ENCODE data around the gene EXOC4.

EXOC4 gene

DNA sequence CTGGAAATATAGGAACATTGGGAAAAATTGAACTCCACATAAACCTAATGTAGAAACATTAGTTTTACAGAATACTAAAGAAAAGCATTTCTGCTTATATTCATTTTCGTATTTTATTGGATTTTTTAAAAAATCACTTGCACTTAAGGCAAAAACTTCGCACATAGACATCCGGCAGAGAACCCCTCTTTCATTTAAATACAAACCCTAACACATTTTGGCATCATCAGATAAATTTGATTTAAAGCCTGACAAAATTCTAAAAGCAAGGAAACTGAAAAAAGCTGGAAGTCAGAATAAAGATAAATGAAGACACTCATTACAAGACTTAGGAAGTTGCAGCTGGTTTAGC lies 396 bp upstream of the EXOC4 start:
- in situ Hi-C loops (cut with HindIII; ENCODE audit: low sequenced_read_pairs) = no loop called here
- H3K4me3 ChIP-seq (ENCODE audit: low read depth, low read length) = no peak overlapping the region
- no peak for DNase-seq (ENCODE audit: low read depth)
- TF ChIP-seq, protein P1, sequence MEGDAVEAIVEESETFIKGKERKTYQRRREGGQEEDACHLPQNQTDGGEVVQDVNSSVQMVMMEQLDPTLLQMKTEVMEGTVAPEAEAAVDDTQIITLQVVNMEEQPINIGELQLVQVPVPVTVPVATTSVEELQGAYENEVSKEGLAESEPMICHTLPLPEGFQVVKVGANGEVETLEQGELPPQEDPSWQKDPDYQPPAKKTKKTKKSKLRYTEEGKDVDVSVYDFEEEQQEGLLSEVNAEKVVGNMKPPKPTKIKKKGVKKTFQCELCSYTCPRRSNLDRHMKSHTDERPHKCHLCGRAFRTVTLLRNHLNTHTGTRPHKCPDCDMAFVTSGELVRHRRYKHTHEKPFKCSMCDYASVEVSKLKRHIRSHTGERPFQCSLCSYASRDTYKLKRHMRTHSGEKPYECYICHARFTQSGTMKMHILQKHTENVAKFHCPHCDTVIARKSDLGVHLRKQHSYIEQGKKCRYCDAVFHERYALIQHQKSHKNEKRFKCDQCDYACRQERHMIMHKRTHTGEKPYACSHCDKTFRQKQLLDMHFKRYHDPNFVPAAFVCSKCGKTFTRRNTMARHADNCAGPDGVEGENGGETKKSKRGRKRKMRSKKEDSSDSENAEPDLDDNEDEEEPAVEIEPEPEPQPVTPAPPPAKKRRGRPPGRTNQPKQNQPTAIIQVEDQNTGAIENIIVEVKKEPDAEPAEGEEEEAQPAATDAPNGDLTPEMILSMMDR (IDR thresholded peaks at IDR 0.05; ENCODE audit: low read depth, low read length, missing control alignments) = no peak

DNA sequence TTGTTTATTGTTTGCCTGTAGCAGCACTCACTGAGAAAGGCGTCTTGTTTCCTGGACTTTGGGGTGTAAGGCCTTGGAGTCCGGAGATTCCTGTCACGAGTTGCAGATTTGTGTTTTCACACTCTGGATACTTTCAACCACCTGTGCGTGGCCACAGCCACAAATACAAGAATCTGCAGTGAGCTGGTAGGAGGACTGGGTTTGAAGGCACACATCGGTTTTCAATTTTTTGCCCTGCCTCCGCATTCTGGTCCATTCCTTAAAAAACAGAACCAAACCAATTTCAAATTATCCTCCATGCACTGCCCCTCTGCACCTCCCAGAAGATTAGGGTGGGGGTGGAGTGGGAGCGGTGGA lies 619 bp downstream of the EXOC4 start:
- DNase-seq (ENCODE audit: low read depth) = no peak
- peak overlapping the region; percentile 90 for H3K4me3 ChIP-seq (ENCODE audit: low read depth, low read length)
- in situ Hi-C loops (cut with HindIII; ENCODE audit: low sequenced_read_pairs) = no loop called here
- TF ChIP-seq, protein P1 (IDR thresholded peaks at IDR 0.05; ENCODE audit: low read depth, low read length, missing control alignments) = no peak

DNA sequence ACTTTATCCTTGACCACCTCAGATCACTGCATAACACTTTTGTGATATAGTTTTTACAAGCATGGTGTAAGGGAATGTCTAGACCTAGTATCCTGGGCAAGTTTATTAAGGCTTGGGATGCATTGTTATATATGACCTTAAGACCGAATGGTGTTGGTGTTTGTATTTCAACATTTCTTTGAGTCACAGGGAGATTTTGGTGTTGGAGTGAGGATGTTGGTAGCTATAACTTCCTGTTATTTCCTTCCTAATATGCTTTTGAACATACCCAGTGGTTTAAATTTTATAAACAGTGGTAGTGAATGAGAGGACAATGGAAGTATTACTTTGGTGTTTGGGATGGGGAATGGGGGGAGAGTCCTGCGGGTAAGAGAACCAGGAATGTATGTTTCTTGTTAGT lies 2.6 kb downstream of the EXOC4 start:
- in situ Hi-C loops (cut with HindIII; ENCODE audit: low sequenced_read_pairs) = no loop called here
- H3K4me3 ChIP-seq (ENCODE audit: low read depth, low read length) = no peak overlapping the region
- TF ChIP-seq, protein P1 (IDR thresholded peaks at IDR 0.05; ENCODE audit: low read depth, low read length, missing control alignments) = no peak
- DNase-seq (ENCODE audit: low read depth) = no peak

DNA sequence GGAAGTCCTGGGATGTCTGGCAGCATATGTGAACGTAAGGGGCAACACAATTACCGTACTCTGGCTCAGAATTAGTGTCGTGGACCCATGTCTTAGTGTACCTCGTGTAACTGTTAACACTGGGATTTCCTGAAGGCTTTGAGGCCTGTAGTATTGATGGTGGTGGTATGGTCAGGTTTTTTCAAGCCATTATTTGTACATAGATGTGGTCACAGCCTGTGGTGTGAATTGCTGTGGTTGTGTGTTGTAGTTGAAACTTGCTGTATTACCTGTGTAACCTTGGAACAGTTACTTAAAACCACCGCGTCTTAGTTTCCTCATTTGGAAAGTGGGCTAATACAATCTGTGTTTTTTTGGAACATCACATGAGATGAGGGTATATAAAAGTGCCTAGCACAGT lies 5.3 kb downstream of the EXOC4 start:
- no peak for DNase-seq (ENCODE audit: low read depth)
- H3K4me3 ChIP-seq (ENCODE audit: low read depth, low read length) = no peak overlapping the region
- in situ Hi-C loops (cut with HindIII; ENCODE audit: low sequenced_read_pairs) = no loop called here
- TF ChIP-seq, protein P1 (IDR thresholded peaks at IDR 0.05; ENCODE audit: low read depth, low read length, missing control alignments) = no peak

DNA sequence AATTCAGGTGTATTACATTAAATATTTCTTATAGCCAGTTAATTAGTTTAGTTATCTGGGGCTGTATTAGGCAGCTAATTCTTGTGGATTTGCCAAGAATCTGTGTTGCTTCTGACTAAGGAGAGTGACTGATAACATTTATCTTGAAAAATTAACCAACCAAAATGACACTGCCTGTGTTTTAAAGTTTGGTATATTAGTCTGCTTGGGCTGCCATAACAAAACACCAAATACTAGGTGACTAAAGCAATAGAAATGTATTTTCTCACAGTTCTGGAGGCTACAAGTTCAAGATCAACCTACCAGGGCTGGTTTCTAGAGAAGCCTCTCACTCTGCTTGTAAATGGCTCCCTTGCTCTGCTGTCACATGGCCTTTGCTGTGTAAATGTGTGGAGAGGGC lies 12.9 kb downstream of the EXOC4 start:
- TF ChIP-seq, protein P1 (IDR thresholded peaks at IDR 0.05; ENCODE audit: low read depth, low read length, missing control alignments) = no peak
- no peak for DNase-seq (ENCODE audit: low read depth)
- in situ Hi-C loops (cut with HindIII; ENCODE audit: low sequenced_read_pairs) = no loop called here
- no peak overlapping the region for H3K4me3 ChIP-seq (ENCODE audit: low read depth, low read length)

DNA sequence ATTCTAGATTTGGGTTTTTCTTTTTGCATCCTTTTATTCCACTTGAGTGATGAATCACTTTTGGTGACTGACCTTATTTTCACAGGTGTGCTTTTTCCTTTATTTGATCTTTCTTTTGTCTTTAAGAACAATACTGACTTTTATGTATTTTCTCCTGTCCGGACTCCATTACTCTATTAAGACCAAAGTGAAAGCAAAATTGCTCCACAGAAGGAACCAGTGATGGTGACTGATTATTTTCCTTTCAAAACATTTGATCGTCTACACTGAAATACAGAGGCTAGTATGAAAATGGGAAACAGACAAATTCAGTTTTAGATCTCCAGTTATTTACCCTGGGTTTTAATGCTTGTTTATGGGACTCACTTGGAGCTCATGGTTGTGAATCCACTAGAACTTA lies 15.5 kb downstream of the EXOC4 start:
- in situ Hi-C loops (cut with HindIII; ENCODE audit: low sequenced_read_pairs) = no loop called here
- TF ChIP-seq, protein P1 (IDR thresholded peaks at IDR 0.05; ENCODE audit: low read depth, low read length, missing control alignments) = no peak
- no peak overlapping the region for H3K4me3 ChIP-seq (ENCODE audit: low read depth, low read length)
- DNase-seq (ENCODE audit: low read depth) = no peak

DNA sequence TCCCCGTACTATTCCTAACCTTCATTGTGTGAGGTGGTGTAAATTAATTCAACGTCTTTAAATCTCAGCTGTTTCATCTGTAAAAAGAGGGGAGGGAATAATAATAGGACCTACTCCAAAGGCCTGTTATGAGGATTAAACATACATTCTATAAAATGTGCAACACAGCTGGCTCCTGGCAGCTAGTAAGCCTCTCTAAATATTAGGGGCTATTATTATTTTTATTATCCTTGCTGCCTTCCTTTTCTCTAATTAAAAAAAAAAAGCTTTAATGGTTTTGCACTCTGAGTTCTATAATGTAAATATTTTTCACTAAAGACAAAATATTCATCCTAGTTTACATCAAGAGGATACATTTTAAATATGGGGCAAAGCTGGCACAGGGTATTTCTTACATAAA lies 19.5 kb downstream of the EXOC4 start:
- no peak for DNase-seq (ENCODE audit: low read depth)
- no peak overlapping the region for H3K4me3 ChIP-seq (ENCODE audit: low read depth, low read length)
- TF ChIP-seq, protein P1 (IDR thresholded peaks at IDR 0.05; ENCODE audit: low read depth, low read length, missing control alignments) = no peak
- in situ Hi-C loops (cut with HindIII; ENCODE audit: low sequenced_read_pairs) = no loop called here

All from astrocyte of the cerebellum (primary cell).